ENCODE results near the gene SFSWAP.

- no peak for TF ChIP-seq POLR2A (IDR thresholded peaks at IDR 0.05)
- TF ChIP-seq CTCF (IDR thresholded peaks at IDR 0.05): no peak
Measured at GRCh38 chr12:131676544-131676943, 34.3 kb upstream of the SFSWAP start.

Data from adrenal gland (tissue), 5 donors.